SU-DHL-6 (cell line): ENCODE data around the gene GPR150.

Source experiments
- CTCF ChIP-seq: fragments of 200-600 bp; sonication (generic); IDR thresholded peaks from one replicate; pipeline ENCODE4 v1.5.1; 2017; ENCODE audit warnings: antibody characterized with exemption, mild to moderate bottlenecking, low read length, moderate library complexity; ENCODE audit not compliant: insufficient read depth, poor library complexity, severe bottlenecking
- EZH2phosphoT487 ChIP-seq: fragments of 200-600 bp; sonication (generic), shearing (Covaris generic); conservative IDR thresholded peaks from 2 replicates; pipeline ENCODE4 v1.6.1; 2018; ENCODE audit warnings: mild to moderate bottlenecking, antibody characterized with exemption, low read length, moderate library complexity, mixed read lengths

GRCh38 chr5:95595289-95595931 is 24.5 kb upstream of the GPR150 start:
- TF ChIP-seq CTCF, result no peak
- TF ChIP-seq EZH2phosphoT487, result no peak
